Body of pancreas (tissue), 4 donors: ENCODE results near the gene TADA2A.

Experiments used
- POLR2A ChIP-seq, 3 donors: fragments of 450-650 bp; IDR thresholded peaks; one replicate each; pipeline ENCODE4 v1.6.1; 2016; ENCODE audit warnings: antibody characterized with exemption in 3 of 3, mild to moderate bottlenecking in 2 of 3
- TF ChIP-seq, protein P1 (sequence below), 7 experiments: fragments of 450-650 bp in 4 of 7; fragments of 200-600 bp in 3 of 7; sonication (generic) in 3 of 7; IDR thresholded peaks; one replicate each; pipeline ENCODE4 v1.5.1; 2016 to 2019; ENCODE audit warnings: antibody characterized with exemption in 7 of 7

DNA sequence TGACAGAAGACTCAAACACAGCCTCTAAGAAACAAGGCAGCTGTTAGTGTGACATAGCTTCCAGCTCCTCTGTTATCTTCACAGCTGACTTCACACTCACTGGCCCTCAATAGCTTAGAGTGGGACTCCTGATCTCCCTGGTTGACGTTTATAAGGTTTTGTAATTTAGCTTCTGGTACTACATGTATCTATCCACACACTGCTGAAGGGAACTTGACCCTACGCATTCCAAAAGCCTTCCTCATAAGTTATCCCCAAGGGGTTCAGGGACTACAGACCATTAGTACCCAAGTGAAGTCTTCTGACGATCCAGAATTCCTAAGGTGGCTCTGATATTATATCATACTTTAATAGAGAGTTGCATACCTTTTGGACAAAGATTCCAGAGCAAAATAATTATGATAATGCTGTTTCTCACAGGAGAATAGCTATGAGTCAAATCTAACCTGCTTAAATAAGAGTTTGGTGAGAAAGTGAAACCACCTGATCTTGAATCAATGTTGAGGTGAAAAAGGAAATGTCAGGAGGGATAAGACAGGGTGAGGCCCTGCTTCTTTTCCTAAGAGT is 14.6 kb upstream of the TADA2A start:
- TF ChIP-seq, protein P1, sequence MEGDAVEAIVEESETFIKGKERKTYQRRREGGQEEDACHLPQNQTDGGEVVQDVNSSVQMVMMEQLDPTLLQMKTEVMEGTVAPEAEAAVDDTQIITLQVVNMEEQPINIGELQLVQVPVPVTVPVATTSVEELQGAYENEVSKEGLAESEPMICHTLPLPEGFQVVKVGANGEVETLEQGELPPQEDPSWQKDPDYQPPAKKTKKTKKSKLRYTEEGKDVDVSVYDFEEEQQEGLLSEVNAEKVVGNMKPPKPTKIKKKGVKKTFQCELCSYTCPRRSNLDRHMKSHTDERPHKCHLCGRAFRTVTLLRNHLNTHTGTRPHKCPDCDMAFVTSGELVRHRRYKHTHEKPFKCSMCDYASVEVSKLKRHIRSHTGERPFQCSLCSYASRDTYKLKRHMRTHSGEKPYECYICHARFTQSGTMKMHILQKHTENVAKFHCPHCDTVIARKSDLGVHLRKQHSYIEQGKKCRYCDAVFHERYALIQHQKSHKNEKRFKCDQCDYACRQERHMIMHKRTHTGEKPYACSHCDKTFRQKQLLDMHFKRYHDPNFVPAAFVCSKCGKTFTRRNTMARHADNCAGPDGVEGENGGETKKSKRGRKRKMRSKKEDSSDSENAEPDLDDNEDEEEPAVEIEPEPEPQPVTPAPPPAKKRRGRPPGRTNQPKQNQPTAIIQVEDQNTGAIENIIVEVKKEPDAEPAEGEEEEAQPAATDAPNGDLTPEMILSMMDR (IDR thresholded peaks at IDR 0.05) = no peak
- TF ChIP-seq POLR2A (IDR thresholded peaks at IDR 0.05) = no peak
